OCI-M2 (cell line): ENCODE results near the gene UBTD1.

Experiments used
- DNase-seq: peaks from one replicate; lab custom pipeline; 2025; ENCODE audit not compliant: unreplicated experiment; lab: John Stamatoyannopoulos, UW

The UBTD1 gene

DNA sequence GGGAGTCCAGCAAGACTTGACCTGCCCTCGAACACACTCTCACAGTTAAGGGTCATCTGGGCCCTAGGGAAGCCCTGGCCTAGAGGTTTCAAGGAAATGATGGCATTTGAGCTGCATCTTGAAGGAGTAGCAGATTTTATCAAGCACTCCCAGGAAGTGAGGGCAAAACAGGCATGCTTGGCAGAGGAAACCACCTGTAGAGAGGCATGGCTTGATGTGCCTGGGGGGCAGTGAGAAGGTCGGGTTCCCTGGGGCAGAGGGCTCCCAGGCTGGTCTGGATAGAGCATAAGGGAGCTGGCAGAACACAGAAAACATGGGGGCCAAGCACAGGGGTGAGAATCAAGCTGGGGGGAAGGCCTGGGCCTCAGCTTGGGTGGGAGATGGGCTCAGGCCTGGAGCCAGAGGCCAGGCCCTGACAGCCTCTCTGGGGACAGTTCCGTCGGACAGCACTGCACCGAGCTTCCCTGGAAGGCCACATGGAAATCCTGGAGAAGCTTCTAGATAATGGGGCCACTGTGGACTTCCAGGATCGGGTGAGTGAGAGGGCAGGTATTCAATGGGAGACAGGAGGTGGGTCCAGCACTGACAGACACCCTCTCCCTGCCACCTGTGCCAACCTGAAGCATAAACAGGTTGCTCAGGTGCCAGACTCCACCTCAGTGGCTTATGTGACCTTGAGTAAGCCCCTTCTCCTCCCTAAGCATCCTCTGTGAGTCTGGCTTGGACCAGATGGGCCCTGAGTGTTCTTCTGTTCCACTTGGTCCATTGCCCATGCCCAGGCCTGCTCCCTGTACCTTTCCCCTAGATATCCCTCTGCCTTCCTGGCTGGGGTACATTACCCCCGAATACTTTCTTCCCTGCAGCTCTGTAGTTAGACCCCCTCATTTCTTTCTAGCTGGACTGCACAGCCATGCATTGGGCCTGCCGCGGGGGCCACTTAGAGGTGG is 82.0 kb downstream of the UBTD1 start:
- no peak for DNase-seq

DNA sequence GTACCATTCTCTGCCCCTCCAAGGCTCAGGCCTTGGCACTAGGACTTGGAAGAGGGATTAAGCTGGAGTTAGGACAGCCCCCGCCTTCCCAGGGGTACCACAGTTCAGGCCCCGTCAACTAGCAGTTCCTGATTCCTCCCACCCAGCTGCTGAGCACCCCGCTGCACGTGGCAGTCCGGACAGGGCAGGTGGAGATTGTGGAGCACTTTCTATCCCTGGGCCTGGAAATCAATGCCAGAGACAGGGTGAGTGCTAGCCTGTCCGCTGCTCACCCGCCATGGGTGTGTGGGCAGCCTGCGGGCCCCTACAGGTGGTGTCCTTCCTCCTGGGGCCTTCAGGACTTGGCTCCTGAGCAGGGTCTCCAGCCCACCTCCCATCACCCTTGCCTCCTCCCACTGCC is 83.4 kb downstream of the UBTD1 start:
- no peak for DNase-seq

DNA sequence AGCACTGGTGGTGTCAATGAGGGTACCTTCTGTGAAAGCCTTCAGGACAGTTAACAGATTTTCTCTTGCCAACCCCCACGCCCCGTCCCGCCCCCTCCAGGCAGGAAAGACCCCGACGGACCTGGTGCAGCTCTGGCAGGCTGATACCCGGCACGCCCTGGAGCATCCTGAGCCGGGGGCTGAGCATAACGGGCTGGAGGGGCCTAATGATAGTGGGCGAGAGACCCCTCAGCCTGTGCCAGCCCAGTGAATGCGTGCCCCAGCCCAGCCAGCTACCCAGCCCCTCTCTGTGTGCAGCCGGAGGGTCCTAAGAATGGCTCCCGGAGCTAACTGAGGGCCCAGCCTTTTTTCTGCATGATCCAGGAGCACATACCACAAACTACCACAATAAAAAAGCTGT is 84.8 kb downstream of the UBTD1 start:
- DNase-seq = no peak

DNA sequence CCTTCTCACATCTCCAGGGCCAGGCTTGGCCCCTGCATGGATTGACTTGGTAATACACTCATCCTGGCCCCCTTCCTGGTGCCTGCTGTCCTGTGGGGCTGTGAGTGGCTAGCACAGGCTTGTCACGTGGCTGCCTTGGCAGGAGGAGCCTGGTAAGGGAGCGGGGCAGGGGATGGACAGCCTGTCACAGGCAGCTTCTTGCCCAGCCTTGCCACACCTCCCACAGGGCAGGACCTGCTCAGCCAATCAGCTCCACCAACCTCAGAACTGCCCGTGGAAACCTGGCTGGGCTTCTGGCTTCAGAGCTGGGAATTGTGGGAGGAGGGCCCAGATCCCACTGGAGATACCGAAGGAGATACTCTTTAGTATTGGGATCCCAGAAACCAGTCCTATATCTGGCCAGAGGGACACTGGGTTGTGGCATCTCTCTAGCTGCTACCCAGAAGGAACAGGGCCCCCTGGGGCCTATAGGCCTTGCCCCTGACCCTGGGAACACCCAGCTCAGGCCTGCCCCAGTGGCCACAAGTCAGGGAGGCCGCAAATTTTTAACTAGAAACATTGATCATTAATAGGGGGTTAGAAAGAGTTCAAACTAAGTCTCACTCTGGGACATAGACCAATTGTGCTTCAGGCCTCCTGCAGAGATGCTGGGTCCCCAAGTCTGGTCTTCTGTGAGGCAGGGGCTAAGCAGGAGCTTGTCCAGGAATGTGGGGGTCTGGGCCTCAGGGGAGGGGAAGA is 85.5 kb downstream of the UBTD1 start, which contains the start of gene HOGA1:
HOGA1 (plus strand) TSS at position 330 of the 738 bp plus-strand sequence; CDS start at position 645, 315 bp downstream.
- no peak for DNase-seq

DNA sequence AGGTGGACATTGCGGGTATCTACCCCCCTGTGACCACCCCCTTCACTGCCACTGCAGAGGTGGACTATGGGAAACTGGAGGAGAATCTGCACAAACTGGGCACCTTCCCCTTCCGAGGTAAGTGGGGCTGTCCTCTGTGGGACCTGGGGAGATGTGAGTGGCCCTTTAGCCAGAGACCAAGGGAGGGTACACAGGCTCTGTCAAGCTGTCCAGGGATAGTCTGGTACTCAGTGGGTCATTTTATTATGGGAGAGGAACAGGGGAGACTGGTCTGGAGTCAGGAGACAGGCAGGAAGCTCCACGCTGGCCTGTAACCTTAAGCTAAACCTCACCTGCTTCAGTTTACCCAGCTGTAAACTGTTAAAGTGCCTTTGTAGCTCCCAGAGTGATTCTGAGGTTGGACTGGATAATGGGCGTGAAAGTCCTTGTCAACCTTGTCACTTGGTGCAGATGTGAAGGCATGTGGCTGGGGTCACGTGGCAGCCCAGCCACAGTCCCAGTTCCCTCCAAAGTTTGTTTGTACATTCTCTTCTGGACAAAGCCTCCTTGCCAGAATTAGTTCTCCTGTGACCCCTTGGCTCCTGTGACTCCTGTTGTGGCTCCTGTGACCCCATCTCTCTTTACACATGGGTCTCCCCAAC is 86.2 kb downstream of the UBTD1 start:
- DNase-seq = no peak

DNA sequence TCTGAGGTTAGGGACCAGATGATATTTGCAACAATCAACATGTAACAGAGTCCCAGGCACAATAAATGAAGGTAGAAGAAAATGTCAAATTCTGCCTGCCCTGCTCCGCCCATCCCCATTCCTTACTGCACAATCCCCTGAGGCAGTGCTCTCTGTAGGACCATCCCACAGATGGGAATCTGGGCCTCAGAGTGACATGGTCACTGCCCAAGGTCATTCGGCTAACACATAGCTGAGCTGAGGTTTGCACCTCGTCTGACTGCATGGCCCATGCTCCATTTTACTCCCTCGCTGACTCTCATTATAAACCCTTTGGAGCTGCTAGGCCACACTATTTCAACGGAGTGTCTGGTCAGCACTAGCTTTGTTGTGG is 86.7 kb downstream of the UBTD1 start:
- no peak for DNase-seq

DNA sequence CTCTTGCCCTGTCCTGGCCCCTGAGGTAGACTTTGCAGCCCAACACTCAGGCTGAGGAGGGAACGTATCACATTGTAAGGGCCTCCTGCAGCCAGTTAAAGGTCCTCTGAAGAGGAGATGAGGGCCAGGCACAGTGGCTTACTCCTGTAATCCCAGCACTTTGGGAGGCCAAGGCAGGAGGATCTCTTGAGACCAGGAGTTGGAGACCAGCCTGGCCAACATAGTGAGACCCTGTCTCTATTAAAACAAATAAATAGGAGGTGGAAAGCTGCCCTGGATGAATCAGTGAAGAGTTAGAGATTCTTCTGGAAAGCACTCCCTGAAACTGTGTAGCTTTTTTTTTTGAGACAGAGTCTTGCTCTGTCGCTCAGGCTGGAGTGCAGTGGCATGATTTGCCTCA is 88.5 kb downstream of the UBTD1 start:
- DNase-seq = no peak

DNA sequence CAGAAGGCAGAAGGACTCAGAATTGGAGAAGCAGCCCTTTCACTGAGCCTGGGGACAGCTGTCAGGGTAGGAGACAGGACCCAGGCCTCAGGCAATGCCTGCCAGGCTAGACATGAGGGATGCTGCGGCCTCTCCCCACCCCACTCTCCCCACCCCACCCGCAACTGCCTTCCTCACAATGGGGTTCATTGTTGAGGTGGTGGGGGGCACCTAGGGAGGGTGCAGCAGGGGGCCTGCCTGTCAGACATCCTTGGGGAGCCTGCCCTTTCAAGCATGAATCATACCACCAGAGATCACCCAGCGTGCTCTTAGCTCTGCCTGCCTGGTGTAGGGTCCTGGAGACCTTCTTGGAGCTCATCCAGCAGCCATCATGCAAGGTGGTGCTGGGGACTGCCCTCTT is 90.8 kb downstream of the UBTD1 start, which contains the start of gene C10orf62:
C10orf62 (plus strand) TSS at position 243 of the 400 bp plus-strand sequence. CDS start 177 bp downstream, outside the sequence.
- no peak for DNase-seq

DNA sequence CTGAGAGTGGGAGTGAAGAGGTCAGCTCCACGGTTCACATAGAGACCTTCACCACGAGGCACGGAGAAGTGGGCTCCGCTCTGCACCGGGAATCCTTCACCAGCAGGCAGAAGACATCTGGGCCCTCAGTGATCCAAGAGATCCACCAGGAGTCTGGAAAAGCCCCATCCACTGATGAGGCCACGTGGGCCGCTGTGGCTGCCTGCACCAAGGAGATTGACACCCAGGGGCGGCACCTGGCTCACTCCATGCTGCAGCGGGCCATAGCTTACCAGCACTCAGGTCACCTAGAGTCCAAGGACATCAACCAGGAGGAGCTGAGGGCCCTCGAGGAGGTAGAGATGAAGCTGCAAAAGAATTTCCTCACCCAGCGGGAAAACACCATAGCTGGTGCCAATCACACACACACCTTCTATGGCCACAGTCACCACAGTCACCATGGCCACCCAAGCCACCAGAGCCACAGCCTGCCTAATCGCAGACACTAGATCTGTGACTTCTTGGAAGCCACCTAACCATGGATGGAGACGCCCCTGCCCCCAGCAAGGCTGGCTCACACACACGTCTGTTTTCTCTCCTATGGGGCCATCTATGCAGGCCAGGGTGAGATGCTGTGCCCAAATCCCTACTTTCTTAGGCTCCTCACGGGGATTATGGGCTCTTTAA is 91.5 kb downstream of the UBTD1 start:
- no peak for DNase-seq

DNA sequence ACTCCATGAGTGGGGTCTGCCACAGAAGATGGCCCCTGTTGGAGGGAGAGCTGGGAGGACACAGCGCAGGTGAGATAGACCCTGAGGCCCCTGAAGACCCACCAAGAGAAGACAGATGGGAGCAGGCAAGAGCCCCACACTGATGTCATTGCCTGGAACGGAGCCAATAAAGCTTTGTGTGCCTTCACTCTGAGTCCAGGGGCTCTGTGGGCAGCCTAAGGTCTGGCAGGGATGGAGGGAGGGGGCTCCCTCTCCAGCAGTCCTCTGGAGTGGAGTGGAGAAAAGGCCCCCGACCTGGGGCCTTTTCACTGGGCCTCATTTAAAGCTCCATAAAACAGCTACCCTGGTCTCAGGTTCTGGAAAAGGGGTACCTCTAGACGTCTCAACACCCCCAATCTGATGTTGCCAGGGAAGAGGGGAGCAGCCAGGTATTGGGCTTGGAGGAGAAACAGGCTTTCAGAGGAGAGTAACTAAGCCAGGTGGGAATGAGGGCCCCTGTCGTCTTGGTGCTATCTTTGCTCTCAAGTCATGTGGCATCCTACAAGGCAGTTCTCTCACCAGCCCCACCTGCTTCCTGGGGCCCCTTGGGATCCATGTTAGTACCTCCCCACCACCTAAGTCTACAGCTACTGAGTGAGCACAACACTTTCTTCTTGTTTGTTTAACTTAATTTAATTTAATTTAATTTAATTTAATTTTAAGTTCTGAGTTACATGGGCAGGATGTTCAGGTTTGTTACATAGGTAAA is 92.2 kb downstream of the UBTD1 start:
- no peak for DNase-seq

DNA sequence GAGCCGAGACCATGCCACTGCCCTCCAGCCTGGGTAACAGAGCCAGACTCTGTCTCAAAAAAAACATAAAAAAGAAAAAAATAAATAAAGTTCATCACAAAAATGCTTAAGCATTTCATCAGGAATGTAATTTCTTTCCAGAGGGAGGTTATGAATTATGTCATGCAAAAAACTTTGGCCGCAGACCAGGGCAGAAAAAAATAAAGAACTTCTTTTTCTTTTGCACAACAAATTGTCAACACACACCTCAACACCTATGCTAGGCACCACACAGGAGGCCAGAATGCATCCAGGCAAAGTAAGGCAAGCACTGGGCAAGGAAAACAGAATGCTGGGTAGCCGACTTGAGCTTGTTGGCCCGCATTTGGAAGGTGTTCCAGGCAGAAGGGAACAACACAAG is 94.7 kb downstream of the UBTD1 start:
- DNase-seq = no peak

DNA sequence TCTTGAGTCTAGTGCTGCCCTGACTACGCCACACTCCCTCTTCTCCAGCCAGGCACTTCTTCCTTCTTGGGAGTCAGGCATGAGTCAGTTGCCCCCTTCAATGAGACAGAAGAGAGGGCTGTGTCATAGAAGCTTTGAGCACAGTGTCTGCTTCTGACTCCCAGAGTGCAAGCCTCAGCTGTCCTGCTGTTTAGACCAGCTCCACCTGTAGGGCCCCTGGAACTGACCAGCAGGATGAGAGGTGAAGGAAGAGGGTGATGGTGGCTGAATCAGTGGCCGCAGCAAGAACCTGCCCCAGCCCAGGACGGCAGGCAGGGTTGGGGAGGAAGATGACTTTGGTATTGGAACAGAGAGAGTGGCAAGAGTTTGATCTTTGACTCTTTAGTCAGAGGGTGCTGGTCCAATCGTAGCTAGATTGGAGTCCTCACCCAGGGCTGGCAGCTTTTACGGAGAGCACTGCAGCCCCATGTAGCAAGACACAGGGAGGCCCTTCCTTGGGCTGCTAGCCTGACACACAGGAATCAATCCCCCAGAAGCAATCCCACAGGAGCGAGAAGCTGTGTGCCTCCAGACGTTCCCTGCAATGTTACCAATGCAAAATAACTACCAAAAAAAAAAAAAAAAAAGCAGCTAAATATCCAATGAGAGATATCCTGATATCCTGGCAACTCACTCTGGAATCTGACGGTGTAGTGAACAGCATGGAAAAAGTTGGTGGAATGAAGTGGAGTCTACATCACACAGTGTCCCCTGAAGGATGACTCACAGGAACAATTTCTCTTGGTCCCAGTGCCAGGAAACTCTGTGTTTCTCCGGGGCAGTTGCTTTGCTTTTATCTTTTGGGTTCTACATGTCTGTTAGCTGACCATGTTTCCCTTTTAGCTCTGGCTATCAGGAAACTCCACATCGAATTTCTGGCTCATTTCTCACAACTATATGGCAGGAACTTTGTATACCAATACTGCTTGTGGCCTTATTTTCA is 97.7 kb downstream of the UBTD1 start:
- DNase-seq = peak; percentile 46

DNA sequence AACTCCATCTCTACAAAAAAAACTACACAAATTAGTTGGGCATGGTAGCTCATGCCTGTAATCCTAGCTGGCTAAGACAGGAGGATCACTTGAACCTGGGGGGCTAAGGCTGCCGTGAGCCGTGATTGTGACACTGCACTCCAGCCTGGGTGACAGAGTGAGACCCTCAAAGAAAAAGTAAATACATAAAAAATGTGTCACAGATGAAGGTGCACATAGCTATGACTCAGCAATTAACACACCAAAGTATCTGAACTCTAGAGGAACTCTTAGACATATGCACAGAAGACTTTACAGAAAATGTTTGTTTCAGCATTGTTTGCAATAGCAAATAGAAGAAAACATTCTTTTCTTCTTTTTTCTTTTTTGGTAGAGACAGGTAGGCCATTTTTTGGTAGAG is 99.1 kb downstream of the UBTD1 start:
- DNase-seq = no peak

DNA sequence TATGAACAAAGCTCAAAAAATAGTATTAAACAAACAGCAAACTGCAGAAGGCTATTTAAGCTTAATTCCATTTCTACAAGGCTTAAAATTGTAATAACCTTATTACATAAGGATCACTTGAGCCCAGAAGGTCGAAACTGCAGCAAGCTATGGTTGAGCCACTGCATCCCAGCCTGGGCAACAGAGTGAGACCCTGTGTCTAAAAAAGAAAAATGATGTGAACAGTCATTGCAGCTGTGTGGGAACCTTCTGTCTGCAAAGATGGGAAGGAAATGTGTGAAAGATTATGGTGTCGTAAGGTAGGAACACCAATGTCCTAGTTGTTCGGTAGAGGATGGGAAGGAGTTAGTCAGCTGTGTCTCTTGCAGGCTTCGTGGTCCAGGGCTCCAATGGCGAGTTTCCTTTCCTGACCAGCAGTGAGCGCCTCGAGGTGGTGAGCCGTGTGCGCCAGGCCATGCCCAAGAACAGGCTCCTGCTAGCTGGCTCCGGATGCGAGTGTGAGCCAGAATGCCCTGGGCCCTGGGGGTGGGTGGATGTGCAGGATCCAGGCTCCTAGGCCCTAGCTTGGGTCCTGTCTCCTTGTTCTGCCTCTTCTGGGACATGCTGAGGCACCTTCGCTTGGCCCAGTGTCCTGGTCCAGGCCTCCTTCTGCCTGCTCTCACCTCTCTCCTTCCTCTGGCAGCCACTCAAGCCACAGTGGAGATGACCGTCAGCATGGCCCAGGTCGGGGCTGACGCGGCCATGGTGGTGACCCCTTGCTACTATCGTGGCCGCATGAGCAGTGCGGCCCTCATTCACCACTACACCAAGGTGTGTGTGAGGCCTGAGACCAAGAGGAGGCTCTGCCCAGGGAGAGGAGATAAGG is 99.9 kb downstream of the UBTD1 start:
- DNase-seq = no peak

DNA sequence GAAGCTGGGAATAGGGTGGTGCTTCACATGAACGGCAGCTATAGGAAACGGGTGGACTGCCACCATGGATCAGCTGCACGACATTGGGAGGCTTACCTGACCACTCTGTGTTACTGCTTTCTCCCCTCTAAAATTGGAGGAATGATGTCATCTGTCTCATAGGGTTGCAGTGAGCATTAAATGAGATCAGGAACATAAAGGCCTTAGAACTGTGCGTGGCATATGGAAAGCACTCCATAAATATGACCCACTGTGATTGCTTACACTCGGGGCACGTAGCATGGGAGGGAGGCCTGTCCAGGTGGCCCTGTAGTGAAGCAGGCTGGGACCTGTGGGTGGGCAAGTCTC is 100.5 kb downstream of the UBTD1 start:
- no peak for DNase-seq

DNA sequence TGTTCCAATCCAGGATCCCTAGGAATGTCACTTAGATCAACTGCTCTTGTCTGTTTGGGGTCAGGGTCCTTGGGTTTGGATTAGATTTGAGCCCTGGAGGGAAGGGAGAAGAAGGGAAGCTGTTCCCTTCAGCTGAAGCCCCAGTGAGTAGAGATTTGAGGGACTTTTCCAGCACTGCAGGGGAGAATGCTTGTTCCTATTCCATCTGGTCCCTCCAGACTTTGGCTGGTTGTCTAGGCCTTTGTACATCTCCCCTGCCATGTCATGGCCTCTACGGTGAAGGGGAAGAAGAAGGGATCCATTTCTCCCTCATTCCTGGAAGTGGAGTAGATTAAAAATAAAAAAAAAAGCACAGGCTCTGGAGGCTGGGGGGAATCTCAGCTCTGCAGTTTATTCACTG is 101.9 kb downstream of the UBTD1 start:
- no peak for DNase-seq

DNA sequence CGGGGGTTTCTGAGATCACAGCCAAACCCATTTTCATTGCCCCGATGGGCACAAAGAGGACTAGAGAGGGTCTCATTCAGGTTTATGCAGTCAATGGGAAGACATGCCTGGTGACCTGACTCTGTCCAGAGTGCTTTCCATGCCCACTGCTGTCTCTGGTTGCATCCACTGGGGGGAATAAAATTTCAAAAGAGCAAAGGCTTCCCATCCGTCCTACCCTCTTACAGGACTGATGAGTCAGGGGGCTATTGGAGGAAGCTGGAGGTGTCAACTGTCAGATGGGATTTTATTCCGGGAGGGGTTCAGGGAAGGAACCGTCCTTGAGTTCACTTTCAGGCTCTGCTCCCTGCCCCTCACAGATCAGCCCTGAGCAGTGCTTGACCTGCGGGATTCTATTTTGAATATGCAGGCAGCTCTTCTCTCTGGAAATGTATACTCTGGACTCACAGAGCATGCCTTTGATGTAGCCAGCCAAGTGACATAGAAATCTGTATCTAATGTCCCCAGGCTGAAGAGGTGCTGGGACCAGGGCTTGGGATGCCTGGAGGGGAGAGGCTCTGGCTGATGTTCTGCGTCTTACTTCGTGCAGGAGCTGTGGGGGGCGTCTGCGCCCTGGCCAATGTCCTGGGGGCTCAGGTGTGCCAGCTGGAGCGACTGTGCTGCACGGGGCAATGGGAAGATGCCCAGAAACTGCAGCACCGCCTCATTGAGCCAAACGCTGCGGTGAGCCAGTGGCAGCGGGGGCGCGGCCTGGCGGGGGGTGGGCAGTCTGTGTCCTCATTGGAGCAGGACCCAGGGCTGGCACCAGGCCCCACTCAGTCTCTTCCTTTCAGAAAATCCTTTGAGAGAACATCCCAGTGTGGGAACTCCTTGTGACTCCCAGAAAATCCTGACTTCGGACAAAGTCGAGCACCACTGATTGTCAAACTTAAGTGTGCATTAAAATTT is 102.8 kb downstream of the UBTD1 start:
- DNase-seq = no peak
